Measurements from ENCODE around the gene RGPD5. TPM values are rescaled to one million over a fixed set of nuclear protein-coding genes. Genes with fewer than 3 reads are reported as not detected.
"Not testable (repeated sequence)": the region's sequence is repeated elsewhere in the genome, so short reads cannot be mapped to it uniquely, and the experiment has no call there.

The RGPD5 gene
- total RNA-seq, 2 experiments from 2014 or later: 20.2 to 29.1 TPM

DNA sequence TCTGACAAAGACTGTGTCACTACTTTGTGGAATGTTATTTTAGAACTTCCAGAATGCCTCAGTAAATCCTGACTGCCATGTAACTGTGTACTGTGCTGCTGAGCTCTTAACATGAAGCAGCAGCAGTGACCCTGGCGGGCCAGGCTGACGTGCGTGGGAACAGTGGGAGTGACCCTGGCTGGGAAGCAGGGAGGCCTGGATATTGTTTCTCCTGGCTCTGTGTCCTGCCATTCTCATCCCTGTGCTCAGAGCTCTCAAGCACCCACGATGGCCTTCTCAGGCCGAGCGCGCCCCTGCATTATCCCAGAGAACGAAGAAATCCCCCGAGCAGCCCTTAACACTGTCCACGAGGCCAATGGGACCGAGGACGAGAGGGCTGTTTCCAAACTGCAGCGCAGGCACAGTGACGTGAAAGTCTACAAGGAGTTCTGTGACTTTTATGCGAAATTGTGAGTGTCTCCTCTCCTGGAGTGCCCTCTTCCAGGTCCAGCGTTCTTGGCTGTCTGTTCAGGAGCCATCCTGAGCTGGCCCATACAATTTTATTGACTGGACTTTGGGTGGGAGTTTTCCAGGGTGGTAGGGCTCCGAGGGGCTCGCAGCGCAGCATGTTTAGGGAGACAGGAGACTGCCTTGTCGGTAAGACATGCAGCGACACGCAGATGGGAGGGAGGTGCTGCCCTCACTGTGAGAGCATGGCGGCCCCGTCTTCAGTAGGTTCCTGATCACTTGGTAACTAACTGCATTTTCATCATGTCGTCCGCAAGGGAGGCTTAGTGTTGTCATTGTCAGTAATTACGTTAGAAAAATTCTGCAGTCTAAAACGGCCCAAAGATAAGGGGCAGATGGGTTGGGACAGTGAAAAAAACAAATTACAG, 104.6 kb downstream of the RGPD5 start, which contains the start of gene LIMS3:
TSS of gene LIMS3 (plus strand) at position 227 of the 875 bp plus-strand sequence. CDS start at position 268, 41 bp downstream.
- DNase-seq; H3K9me3 Mint-ChIP-seq (ENCODE audit: low read depth); H3K4me1 Mint-ChIP-seq; ATAC-seq; H3K36me3 Mint-ChIP-seq; H3K27ac Mint-ChIP-seq; H3K27me3 Mint-ChIP-seq; CTCF ChIA-PET; H3K4me3 Mint-ChIP-seq: not testable (repeated sequence)

DNA sequence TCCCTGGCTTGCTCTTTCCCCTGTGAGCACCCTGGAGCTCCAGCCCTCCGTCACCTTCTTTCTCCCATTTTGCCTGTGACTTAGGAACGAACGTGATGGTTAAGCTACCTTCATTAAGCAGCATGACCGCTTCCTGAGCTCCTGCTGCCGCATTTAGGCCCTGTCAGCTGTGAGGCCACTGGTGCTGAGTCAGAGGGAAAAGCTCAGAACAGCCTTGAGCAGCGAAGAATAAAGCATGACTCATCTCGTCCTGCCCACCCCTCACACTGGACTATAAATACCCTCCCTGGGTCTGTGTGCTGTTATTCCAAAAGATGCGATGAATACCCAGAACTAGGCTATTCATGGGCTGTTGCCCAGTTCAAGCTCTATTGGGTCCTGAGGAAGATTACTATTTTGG, 111.7 kb downstream of the RGPD5 start:
- H3K36me3 Mint-ChIP-seq; H3K27me3 Mint-ChIP-seq; H3K4me3 Mint-ChIP-seq; H3K9me3 Mint-ChIP-seq (ENCODE audit: low read depth); ATAC-seq; CTCF ChIA-PET; H3K27ac Mint-ChIP-seq; H3K4me1 Mint-ChIP-seq; DNase-seq: not testable (repeated sequence)

Other genes starting within 250 kb of the RGPD5 start
- gene SEPTIN10, start 180.3 kb upstream of the RGPD5 start, total RNA-seq: under 1 TPM in 1 of 2 experiments, not detected in 1; 0.54 TPM
- under 1 TPM in 1 of 2 experiments, not detected in 1; 0.09 TPM for gene SOWAHC, start 179.9 kb upstream of the RGPD5 start, total RNA-seq
- under 1 TPM; 0.63 to 0.93 TPM for gene LIMS3, start 104.4 kb downstream of the RGPD5 start, total RNA-seq

Measured in activated CD8-positive, alpha-beta memory T cell treated with anti-CD3 and anti-CD28 coated beads, Interleukin-2, amount 10 ng/mL, durations not matched to agents 7 days and 5 days (primary cell).